ENCODE data around the gene A2M.

A2M gene

GRCh38 chr12:9120487-9121184 lies 4.9 kb upstream of the A2M start:
- no peak for DNase-seq (ENCODE audit: low spot score)

GRCh38 chr12:9118158-9118557 lies 2.4 kb upstream of the A2M start:
- DNase-seq (ENCODE audit: low spot score): no peak

GRCh38 chr12:9114946-9115345 lies 773 bp downstream of the A2M start:
- no peak for DNase-seq (ENCODE audit: low spot score)

- no peak for DNase-seq (ENCODE audit: low spot score)
Measured at GRCh38 chr12:9113987-9114309, 1.8 kb downstream of the A2M start.

DNA sequence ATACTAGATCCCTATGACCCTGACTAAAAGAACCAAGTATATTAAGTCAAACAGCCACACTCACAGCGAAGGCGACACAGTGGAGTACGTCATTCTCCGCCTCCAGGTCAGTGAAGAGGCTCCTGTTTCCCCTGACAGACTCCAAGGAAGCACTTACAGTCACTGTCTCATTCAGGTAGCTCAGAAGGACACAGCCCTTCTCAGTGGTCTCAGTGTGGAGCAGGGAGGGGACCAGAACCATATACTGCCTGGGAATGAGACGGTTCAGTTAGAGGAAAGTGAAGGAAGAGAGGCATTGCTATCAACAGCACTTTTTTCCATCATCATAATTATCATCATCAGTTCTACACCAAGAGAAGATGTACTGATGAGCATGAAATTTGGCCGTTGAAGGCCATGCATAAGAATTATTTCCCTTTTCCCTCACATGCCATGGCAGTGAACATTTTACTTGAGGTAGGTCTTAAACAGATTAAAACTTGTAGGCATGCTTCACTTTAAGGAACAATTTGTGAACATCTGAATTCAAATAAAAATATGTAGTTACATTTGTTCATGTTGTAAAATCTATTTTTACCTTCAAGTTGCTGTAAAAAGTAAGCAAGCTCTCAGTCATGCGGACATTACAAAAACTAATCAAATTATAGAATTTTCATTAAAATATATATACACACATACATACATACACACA lies 2.3 kb downstream of the A2M start:
- DNase-seq (ENCODE audit: low spot score): no peak

DNA sequence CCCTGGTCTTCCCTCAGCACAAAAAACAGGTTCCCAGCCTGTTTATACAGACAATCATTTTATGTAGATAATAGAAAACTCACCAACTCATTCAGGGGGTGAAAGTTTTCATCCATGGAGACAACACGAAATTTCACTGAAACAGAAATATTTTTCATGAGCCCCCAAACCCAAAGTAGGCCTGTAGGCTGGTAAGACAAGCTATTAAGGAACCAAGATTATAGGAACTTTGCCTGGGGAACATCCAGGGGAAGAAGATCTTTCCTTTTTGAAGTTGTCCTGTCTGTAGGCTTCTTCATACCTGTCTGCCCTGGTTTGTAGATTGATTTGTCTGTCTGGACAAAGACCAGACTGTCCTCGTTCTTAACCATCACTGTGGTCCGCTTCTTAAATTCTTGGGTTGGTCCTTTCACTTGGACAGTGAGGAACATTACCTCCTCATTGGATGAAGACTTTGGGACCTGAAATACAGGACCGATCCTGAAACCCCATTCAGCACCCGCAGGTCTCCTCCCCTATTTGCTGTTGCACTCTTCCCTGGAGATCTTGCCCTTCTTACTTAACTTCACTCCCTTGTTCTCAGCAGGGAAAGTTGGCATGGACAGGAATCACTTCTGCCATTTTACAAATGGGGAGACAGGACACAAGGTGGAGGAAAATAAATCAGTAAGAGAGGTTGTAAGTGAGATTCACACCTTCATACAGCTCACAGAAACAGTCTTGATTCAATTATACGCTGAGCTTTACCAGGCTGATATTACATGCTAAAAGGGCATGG lies 3.5 kb downstream of the A2M start:
- no peak for DNase-seq (ENCODE audit: low spot score)

DNA sequence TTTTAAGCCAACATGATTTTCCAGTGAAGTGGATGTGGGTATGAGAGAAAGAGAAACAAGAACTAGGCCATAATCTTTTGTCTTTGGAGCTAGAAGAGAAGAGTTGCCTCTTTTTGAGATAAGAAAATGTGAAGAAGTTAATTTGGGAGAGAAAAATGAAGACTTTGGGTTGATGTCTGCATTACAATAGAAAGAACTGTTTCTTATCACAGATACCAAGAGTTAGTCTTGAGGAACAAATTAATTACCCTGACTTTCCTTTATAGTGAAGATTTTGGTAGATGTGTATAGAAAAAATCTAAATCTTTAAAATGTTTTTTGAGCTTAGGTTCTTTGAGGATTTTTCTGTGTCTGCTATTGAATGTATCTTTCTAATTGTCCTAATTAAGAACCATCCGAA lies 4.2 kb downstream of the A2M start:
- no peak for DNase-seq (ENCODE audit: low spot score)

GRCh38 chr12:9109737-9110491 lies 5.8 kb downstream of the A2M start:
- DNase-seq (ENCODE audit: low spot score): no peak

- no peak for DNase-seq (ENCODE audit: low spot score)
Measured at GRCh38 chr12:9109213-9109522, 6.6 kb downstream of the A2M start.

GRCh38 chr12:9108504-9109212 lies 7.1 kb downstream of the A2M start:
- DNase-seq (ENCODE audit: low spot score): no peak

DNA sequence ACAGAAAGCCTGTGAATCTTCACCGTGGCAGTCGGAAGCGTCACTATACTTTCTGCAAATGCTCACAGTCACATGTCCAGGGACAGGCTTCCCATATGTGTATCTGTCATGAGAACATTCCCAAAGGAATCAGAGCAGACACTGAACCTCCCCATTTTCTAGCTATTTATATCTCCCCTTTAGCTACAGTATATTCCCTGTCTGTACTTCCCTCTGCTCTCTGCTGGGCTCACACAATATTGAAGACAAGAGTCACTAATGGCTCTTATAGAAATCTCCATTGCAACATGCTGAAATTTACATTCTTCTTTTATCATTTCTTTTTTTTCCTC lies 8.2 kb downstream of the A2M start:
- DNase-seq (ENCODE audit: low spot score): no peak

- DNase-seq (ENCODE audit: low spot score): no peak
Measured at GRCh38 chr12:9106610-9107541, 8.8 kb downstream of the A2M start.

GRCh38 chr12:9106067-9106466 lies 9.7 kb downstream of the A2M start:
- DNase-seq (ENCODE audit: low spot score): no peak

GRCh38 chr12:9104767-9105423 lies 10.8 kb downstream of the A2M start:
- no peak for DNase-seq (ENCODE audit: low spot score)

DNA sequence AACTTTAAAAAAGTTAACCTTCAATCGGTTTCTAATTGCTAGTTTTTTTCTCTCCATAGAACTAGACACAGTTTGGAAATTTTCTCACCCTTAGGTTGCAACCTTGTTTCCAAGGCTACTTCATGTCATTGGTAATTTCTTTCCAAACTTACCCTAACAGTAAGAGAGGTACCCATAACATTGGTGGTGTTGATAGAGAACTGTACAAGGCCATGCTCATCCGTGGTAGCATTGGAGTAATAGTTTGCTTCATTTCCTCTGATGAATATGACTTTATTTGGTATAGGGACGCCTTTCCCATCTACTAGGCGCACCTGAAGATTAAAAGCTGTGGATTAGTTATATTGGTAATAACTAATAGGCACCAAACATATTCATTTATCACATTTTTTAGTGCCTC lies 11.6 kb downstream of the A2M start:
- DNase-seq (ENCODE audit: low spot score): no peak

DNA sequence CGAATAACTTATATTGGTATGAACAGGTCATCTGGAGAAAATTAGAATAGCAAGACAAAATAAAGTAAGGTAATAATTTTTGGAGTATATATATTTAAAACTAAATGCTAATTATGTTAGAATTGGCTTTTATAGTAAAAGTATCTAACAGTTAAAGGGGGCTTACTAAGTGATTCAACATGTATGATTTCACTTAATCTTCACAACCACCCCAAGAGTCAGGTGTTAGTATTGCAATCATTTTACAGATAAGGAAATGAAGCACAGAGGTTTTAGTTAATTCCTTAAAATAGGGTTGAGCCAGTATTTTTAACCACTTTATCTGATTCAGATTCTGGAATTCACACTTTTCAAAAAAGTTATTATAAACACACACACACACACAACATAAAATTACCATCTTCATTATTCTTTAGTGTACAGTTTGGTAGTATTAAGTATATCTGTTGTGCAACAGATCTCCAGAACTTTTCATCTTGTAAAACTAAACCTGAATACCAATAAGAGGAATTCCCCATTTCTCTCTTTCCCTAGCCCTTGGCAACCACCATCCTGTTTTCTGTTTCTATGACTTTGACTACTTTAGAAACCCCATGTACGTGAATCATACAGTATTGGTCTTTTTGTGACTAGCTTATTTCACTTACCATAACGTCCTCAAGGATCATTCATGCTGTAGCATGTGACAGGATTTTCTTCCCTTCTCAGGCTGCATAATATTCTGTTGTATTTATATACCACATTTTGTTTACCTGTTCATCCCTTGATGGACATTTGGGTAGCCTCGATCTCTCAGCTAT lies 12.5 kb downstream of the A2M start:
- DNase-seq (ENCODE audit: low spot score): no peak

- no peak for DNase-seq (ENCODE audit: low spot score)
Measured at GRCh38 chr12:9101018-9101687, 14.6 kb downstream of the A2M start.

GRCh38 chr12:9099552-9100190 lies 16.0 kb downstream of the A2M start:
- DNase-seq (ENCODE audit: low spot score): no peak

Data from cerebellar cortex (tissue), 1 donor.